Epithelial cell of prostate (primary cell): ENCODE results near the gene HES7.
"Not testable (repeated sequence)": the region's sequence is repeated elsewhere in the genome, so short reads cannot be mapped to it uniquely, and the experiment has no call there.

Source experiments
- DNase-seq: peaks from one replicate; pipeline ENCODE4 v3.0.0-alpha.2; 2011; ENCODE audit warnings: low read depth, low spot score
- H3K27ac ChIP-seq: fragments of 450-650 bp; 2 replicates; pipeline ENCODE4 v1.5.1; 2017; ENCODE audit warnings: mild to moderate bottlenecking

The HES7 gene

DNA sequence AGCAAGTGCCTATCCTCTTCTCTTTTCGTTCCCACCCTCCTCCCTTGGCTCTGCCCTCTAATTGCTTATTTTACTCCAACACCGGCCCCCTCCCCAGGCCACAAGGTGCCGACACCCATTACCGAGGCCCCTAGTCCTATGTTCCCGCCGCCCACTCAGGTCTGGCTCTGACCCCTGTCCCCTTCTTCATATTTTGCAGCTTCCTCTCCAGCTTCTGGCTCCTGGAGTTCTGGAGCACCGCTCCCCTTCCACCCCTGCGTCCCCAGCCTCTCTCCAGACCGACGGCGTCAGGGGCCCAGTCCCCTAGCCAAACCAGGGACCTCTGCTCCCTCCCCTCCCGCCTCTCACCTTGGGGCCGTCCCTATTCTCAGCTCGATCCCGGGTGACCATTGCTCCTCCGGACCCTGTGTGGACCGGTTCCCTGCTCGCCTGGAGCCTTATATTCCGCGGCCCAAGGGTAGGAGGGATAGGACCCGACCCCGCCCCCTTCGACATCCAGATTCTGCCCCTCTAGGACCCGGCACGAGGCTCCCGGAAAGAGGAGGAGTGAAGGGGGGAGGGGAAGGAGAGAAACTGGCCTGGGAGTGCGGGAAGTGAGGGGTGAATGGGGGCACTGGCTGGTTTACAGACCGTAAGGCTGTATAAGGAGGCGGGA is at the start of gene HES7:
Gene HES7, minus strand, starts transcription at position 412 of the 655 bp plus-strand sequence. Its CDS starts 22 bp downstream, at position 390.
- H3K27ac ChIP-seq, result peak within 1 kb of the TSS; percentile 94
- no peak for DNase-seq

DNA sequence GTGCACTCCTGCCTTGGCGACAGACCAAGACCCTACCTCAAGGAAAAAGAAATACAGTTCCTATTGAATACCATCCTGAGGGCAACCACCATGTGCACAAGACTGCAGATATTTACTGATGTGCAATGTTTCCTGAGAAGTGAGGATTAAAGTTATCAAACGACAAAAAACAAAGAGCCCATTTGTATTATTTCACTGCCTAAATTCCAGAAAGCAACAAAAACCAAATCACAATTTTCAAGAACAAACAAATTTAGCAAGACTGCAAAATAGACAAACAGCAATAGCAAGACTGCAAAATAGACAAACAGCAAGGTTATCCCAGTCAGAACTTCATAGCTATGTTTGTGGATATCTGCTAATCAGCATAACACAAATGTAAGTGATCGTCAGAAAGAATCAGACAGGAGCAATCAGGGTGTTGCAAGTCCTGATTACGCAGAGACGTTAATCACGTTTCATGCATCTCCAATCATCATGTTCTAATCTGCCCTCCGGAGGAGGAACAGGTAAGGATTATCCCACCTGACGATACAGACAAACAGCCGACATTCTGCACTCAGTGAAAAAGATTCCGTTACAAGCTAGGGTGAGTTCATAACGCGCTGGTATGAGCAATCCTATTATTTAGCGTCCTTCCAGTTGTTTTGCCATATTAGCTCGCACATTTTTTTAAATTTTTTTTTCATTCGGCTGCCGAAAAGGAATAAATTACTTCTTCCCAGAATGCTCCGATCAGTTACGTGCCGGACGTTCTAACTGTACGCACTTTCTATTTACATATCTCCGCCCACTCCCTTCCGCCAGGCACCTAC is 49.4 kb upstream of the HES7 start:
- DNase-seq, result peak; percentile 99
- H3K27ac ChIP-seq, result peak overlapping the region; percentile 91

DNA sequence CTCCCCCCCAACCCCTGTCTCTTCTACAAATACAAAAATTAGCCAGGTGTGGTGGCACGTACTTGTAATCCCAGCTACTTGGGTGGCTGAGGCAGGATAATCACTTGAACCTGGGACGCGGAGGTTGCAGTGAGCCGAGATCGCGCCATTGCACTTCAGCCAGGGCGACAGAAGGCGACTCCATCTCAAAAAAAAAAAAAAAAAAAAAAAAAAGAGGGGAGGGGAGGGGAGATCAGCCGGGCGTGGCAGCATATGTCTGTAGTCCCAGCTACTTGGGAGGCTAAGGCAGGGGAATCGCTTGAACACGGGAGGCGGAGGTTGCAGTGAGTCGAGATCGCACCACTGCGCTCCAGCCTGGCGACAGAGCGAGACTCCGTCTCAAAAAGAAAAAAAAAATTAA is 46.3 kb upstream of the HES7 start:
- DNase-seq, H3K27ac ChIP-seq: not testable (repeated sequence)

DNA sequence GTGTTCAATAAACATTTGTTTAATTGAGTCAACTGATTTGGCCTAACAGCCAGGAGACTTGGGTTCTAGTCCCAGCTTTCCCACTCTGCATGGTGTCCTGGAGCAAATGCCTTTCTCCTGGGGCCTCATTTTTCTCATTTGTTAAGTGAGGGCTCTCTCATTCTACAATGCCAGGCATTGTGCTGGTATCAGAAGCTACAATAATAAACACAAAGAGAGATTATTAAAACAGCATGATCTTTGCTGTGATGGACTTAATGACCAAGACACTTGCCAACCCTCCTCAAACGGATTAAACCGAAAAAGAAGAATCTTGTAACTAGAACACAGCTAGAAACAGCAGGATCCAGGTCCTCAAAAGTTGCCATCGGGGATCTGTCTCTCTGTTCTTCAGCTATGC is 43.6 kb upstream of the HES7 start:
- DNase-seq, result no peak

DNA sequence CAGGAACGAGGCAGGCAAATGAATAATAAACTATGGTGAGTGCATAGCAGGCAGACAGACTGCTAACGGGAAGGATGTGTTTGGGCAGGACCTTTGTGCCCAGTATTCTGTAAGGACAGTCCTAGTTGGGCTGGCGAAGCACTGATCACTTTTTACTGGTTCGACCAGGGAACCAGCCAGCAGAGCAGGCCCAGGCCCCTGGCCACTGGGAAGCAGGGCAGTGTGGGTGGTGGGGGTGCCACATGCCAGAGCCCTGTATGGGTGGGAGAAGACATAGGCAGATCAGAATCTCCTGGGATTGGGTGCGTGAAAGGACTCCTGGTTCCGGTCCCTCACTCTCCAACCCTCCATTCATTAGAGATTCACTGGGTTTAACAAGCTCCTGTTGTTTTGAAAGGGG is 42.8 kb upstream of the HES7 start:
- H3K27ac ChIP-seq, result peak overlapping the region; percentile 68

More for the DNA sequence above, 43.6 kb upstream of the HES7 start:
- no peak overlapping the region for H3K27ac ChIP-seq

DNA sequence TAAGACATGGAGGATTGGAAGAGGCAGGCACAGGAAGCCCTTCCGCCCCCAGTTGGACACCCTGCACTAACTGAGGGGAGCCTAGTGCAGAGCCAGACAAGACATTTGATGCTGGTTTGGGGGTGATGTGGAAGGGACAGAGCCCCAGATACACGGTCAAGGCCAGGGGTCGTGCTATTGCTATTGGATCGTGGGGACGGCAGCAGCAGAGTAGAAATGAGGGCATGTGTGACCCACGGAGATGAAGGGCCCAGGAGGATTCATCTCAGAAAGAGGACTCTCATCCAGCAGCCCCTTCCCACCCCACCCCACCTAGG is 40.9 kb upstream of the HES7 start:
- peak overlapping the region; percentile 76 for H3K27ac ChIP-seq
- DNase-seq, result no peak

More for the DNA sequence above, 42.8 kb upstream of the HES7 start:
- DNase-seq, result no peak

DNA sequence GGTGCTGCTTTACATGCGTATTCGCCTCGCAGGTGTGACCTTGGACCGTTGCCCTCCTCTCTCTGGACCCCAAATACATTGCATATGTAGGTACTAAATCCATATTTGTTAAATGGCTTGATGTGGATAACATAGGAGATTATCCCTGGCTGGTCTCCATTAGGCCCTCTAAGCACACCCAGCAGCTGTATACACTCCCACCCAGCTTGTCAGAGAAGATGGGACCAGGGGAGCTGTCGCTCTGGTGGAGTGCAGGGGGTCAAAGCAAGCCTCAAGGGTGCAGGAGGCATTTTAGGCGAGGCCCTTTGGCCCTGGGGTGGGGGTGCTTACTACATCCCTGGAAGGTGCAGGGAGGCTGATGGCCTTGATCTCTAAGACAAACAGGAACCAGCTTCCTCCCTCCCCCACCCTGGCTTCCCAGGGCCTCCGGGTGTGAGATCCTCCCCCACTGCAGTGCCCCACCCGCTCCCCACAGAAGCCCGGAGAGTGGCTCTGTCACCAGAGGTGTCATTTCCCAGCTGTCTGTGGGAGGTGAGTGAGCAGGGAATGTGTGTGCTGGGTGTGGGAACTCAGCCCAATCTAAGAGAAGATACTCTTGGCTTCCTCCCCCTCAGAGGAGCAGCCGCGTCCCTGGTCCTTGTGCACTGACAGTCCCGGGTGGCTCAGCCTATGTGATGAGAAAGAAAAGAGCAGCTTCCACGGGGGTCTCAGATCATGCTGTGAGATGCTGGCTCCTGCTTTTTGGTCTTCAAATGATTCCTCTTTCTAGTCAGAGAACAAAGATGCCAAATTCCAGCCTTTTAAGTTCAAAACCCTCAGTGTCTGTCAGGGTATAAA is 40.3 kb upstream of the HES7 start:
- DNase-seq, result no peak
- H3K27ac ChIP-seq, result peak overlapping the region; percentile 76

DNA sequence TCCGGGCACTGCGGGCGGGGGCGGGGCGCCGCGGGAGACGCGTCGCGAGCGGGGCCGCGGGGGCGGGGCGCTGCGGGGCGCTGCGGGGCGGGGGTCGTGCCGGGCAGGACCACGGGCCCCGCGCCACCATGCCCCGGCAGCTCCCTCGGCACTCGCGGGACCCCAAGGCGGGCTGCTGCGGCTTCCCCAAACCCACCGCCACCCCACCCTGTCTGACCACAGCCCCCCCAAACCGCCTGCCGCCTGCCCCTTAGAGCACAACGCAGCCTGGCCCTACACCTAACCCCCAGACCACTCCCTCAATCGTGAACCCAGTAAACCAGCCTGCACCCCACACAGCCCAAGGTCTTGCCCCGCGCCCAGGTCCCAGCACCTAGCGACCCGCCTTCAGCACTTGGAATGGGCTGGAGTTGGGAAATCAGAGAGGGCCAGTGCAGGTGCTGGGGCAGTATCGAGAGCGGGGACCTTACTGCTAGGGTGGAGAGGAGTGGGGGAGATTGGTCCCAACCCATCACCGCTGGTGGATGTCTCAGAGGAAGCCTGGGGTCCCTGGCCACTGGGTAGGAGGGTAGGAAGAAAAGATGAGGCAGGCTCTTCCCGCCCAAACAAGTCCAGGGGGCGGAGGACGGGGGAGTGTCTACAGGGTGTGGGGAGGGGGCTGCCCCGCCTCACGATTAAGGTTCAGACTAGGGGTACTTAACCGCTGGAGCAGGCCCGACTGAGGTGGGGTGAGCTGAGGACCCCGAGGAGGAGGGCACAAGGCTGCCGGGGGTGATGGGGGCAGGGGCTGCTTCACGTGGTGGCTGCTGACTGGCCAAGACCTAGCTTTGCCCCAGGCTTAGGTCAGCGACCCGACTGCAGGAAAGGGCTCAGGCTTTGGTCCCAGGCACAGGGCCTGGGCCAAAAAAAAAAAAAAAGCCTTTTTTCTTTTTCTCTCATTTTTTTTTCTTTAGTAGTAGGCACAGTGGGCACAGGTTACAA is 39.4 kb upstream of the HES7 start:
- peak overlapping the region; percentile 76 for H3K27ac ChIP-seq
- DNase-seq, result no peak

DNA sequence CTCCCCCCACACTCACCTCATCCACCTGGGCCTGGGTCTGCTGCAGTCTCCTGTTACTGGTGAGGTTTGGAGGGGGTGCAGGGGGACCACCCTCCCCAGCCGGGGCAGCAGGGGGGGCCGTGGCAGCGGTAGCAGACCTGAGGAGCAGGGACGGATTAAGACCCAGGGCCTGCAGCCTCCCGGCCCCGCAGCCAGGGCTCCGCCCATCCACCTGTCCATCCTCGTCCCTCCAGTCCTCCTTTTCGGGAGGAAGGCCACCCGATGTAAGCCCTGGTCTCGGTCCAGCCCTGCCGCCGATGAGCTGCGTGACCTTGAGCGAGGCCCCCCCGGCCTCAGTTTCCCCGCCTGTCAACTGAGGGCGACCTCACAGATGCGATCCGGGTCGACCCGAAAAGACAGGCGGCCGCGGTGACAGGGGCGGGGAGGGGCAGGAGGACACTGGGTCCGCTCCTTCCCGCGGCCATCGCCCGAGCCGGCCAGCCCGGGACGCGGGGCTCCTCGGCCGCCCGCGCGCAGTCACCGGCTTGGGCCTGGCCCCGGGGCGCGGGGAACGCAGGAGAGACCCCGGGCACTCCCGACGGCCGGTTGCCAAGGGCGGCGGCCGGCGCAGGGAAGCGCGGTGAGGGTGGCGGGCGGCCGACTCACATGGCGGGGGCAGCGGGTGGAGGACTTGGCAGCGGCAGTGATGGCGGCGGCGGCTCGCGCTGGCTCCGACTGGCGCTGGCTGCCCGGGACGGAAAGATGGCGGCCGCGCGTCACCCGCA is 38.5 kb upstream of the HES7 start, which contains the start of gene VAMP2:
Gene VAMP2, minus strand, starts transcription at position 716 of the 764 bp plus-strand sequence. Its CDS starts 69 bp downstream, at position 647.
- no peak for DNase-seq
- peak within 1 kb of the TSS; percentile 76 for H3K27ac ChIP-seq

DNA sequence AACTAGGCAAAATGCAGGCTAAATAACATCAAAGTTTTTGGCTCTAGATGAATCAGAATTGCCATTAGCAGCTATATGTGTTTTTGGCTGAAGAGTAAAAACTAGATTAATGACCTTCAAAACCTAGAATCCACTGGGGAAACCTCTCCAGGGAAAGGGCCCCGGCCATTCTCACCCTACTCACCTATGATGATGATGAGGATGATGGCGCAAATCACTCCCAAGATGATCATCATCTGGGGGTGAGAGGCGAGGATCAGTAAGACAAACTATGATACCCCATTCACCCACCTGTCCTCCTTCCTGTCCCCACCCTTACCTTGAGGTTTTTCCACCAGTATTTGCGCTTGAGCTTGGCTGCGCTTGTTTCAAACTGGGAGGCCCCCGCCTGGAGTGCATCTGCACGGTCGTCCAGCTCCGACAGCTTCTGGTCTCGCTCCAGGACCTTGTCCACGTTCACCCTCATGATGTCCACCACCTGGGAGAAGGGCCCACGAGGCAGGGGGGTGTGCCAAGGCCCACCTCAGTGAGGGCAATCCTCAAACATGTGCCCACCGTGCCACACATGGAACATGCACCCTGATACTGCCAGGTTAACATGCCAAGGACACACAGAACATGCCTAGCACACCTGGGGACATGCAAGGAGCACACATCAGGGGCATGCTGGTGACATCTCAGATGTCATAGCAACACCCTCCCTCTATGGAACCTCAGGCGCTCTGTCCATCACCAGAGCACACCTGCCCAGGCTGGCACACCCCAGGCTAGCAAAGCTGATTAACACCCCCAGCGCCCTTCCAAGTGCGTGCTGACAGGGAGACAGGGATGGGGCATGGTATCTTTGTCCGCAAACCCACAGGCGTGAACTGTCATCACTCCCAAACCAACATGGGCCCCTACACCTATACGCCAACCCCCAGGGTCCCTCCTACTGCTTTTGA is 37.7 kb upstream of the HES7 start:
- H3K27ac ChIP-seq, result peak overlapping the region; percentile 76
- DNase-seq, result no peak

DNA sequence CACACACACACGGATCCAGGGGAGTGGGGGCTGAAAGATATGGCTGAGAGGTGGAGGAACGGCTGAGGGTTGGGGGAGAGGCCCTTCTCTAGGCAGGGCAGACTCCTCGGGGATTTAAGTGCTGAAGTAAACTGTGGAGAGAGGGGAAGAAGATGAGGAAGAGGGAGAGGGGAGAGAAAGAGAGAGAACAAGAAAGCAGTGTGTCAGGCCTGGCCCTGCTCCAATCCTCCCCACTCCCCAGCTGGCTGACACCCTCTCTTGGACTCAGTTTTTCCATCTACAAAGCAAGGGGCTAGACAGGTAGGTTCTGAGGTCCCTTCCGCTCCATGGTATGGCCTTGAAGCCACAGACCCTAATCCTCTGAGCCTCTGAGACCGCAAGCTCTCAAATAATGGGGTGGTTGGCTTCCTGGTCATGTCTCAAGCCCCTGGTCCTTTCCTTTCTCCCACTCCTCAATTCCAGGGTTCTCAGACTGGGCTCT is 36.9 kb upstream of the HES7 start:
- DNase-seq, result no peak
- H3K27ac ChIP-seq, result peak overlapping the region; percentile 37

DNA sequence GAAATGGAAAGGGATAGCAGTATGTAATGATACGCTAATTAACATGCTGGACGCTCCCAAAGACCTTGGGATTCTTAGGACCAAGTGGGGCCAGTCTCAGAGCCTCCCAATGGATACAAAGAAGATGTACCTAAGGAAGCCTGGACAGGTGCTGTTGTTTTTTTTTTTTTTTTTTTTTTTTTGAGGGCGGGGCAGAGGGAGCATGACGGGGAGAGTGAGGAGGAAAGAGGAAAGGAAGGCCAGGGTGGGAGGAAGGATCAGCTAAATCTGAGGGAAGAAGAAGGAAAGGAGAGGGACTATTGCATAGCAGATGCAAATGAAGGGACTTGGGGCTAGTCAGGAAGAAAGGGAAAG is 36.3 kb upstream of the HES7 start:
- H3K27ac ChIP-seq, result peak overlapping the region; percentile 37
- no peak for DNase-seq

DNA sequence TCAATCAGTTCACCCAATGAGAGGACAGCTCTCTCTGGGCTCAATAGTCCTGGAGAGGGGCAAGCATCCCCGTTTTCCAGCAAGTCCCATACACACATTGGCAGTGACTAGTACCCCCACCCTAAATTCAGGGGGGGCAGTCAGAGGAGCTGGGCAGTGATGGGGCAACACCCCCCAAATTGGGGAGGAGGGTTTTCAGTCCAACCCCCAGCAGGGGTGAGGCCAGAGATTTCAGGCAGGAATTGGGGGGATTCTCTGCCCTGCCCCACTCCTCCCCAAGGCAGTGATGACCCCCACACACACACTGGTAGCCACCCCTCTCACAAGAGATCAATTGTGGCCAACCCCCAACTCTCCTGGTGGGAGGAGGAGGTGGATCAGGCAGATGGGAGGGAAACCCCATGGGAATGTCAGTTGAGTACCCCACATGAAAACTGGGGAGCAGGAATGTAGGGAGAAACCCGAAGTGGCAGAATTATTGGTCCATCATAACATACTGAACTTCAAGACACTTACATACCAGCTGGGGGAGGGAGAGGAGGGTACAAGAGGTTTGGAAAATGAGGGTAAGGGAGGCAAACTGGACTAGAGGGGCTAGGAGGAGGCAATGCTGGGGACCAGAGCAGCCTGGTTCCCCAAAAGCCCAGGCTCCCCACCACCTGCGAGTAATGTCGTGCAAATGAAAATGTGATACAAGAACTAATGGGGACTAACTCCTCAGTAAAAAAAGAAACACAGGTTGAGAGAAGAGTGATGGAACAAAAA is 35.7 kb upstream of the HES7 start:
- H3K27ac ChIP-seq, result no peak overlapping the region
- no peak for DNase-seq

DNA sequence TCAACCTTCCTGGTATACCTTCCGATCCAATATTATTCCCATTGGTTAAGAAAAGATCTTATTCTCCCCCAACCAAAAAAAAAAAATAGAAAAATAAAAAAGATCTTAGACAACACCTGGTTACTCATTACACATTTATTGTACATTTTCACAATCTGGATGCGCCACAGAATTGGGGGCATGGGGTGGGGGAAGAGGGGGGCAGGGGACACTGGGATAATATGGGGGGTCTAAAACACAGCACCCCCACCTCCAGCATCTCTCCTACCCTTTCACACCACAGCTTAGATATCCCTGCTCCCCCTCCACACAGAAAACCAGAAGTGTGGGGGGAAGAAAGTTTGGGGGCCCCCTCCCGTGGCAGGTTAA is 35.1 kb upstream of the HES7 start:
- no peak overlapping the region for H3K27ac ChIP-seq
- no peak for DNase-seq

DNA sequence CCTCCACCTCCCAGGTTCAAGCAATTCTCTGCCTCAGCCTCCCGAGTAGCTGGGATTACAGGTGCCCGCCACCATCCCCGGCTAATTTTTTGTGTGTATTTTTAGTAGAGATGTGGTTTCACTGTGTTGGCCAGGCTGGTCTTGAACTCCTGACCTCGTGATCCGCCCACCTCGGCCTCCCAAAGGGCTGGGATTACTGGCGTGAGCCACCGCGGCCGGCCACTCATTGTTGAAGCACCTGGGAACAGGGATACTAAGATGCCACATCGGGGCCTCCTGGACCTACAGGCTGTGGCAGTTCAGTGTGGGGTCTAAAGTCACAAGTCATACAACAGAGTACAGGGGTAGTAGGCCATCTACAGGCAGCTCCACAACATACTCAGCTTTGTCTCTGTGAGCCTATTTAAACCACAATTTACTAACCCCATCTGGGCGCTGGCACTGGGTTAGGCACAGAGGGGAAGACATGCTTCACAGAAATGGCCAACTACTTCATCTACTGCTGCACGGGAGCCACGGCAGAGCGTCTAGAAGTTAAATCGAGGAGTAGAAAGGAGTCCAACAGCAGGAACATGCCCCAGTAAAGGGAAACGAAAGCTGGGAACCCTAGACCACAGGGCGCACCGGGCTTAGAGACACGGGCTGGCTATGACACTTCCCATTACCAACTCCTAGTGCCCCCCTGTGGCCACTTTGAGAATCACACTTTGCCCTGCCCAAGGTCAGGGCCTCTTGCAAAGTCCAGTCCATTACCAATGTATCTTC is 34.5 kb upstream of the HES7 start:
- no peak overlapping the region for H3K27ac ChIP-seq
- DNase-seq, result no peak

DNA sequence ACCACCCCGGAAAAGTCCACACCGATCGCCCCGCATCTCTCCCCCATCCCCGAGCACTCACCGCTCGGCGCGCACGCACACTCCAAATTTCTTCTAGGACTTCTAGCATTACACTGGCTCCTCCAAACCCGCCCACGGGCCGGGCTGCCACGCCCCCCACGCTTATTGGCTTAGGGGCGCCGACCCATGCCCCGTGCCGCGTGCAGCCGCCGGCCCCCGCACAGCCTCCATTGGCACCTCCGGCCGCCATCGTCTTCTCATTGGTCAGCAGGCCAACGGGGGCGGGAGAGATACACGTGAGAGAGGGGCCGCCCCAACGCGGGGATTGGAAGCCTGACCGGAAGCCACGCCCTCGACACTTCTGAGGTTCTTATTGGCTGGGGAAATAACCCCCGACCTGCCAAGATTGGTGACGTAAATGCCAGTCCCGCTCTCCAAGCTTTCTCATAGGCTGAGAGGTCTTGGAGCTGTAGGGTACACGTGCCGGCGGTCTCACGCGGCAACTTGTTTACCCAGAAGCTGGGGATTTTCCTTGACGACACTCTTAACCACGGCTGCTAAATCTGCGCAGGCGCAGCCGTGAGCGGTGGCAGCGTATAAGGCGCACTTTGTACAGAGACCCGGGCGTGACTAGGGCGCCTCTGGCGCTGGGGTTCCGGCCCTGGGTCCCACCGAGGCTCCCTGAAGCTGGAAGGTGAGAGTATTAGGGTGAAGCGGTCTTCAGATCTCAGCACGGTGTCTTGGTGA is 32.5 kb upstream of the HES7 start:
- peak overlapping the region; percentile 100 for H3K27ac ChIP-seq
- DNase-seq, result peak; percentile 100
